GM12891 (cell line): ENCODE measurements around the gene LEUTX.
A peak's percentile ranks its signal among the peaks of the same experiment; 100 is the strongest.
"Not testable (repeated sequence)": the region's sequence is repeated elsewhere in the genome, so short reads cannot be mapped to it uniquely, and the experiment has no call there.

ENCODE experiments used
- DNase-seq: peaks from one replicate; pipeline ENCODE4 v3.0.0; 2011; ENCODE audit warnings: low spot score; ENCODE audit not compliant: insufficient read length
- FAIRE-seq: peaks from 2 replicates; lab custom pipeline; 2011; peaks lifted over from hg19 to GRCh38; lab: Jason Lieb, UNC
- PAX5 ChIP-seq: IDR thresholded peaks from 2 replicates; pipeline ENCODE4 v1.6.1; 2011; ENCODE audit warnings: low read length, moderate library complexity, mild to moderate bottlenecking; ENCODE audit not compliant: insufficient read depth, severe bottlenecking
- POLR2A ChIP-seq: IDR thresholded peaks from 2 replicates; pipeline ENCODE4 v1.6.1; 2011; ENCODE audit warnings: low read depth, low read length, control low read depth
- POLR2AphosphoS5 ChIP-seq: IDR thresholded peaks from 2 replicates; pipeline ENCODE4 v1.6.1; 2011; ENCODE audit warnings: low read depth, low read length, control low read depth
- POU2F2 ChIP-seq: IDR thresholded peaks from 2 replicates; pipeline ENCODE4 v1.6.1; 2011; ENCODE audit warnings: low read depth, mild to moderate bottlenecking, control low read depth, low read length, moderate library complexity
- SPI1 ChIP-seq: IDR thresholded peaks from 2 replicates; pipeline ENCODE4 v1.6.1; 2011; ENCODE audit warnings: low read depth, low read length, control low read depth
- TAF1 ChIP-seq: IDR thresholded peaks from 2 replicates; pipeline ENCODE4 v1.6.1; 2011; ENCODE audit warnings: low read depth, low read length, control low read depth

The LEUTX gene

DNA sequence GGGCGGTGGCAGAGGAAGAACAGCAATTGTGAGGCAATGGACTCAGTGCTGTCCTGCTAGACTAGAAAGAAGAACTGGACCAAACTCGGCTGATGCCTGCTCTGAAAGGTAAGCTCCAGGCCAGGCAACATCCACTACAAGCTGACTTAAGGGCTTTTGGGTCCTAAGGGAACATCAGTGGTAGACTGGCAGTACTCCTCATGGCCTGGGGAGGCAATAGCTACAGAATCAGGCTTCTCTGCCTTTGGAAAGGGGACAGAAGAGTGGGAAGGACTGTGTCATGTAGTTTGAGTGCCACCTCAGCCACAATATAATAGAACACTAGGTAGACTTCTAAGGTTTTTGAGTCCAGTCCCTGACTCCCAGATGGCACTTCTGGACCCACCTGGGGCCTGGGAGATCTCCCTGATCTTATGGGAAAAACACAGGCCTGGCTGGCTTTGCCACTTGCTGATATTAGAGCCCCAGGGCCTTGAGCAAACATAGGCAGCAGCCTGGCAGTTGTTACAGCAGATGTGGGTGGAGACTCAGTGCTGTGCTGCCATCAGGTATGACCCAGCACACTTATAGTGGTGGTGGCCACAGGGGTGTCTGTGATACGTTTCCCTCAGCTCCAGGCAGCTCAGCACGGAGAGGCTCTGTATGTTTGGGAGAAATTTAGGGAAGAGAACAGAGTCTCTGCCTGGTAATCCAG is 31.7 kb upstream of the LEUTX start:
- FAIRE-seq (peak; percentile 13), DNase-seq (no peak)

DNA sequence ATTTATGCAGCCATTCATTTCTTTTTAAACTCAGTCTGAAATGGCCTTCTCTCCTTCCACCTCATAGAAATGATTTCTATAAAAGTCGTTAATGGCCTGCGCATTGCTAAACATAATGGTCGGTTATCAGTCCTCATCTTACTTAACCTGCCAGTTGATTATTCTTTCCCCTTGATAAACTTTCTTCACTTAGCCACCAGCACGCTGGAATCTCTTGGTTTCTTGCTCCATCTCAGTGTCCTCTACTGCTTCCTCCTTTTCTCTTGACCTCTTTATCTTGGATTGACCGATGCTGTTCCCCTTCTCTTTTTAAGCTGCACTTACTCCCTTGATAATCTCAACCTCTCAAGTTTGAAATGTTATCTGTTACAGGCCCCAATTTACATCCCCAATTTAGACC is 28.7 kb upstream of the LEUTX start:
- DNase-seq: no peak
- FAIRE-seq: no peak
- TF ChIP-seq TAF1 (no peak), POLR2AphosphoS5 (no peak), POLR2A (no peak), PAX5 (no peak), POU2F2 (no peak), SPI1 (no peak)

More for the DNA sequence above, 31.7 kb upstream of the LEUTX start:
- TF ChIP-seq POU2F2 (no peak), SPI1 (no peak), POLR2AphosphoS5 (no peak), POLR2A (no peak), PAX5 (no peak), TAF1 (no peak)

DNA sequence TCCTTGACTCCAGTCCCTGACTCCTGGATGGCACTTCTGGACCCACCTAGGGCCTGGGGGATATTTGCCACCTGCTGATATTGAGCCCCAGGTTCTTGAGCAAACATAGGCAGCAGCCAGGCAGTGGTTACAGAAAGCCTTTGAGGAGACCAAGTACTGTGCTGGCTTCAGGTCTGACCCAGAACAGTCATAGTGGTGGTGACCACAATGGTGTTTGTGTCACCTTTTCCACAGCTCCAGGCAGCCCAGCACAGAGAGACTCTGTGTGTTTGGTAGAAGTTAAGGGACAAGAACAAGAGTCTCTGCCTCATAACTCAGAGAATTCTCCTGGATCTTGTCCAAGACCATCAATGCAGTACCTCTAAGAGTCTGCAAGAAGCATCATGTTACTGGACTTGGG is 26.3 kb upstream of the LEUTX start:
- TF ChIP-seq PAX5 (no peak), POLR2A (no peak), TAF1 (no peak), SPI1 (no peak), POLR2AphosphoS5 (no peak), POU2F2 (no peak)
- peak; percentile 5 for FAIRE-seq
- DNase-seq: no peak

DNA sequence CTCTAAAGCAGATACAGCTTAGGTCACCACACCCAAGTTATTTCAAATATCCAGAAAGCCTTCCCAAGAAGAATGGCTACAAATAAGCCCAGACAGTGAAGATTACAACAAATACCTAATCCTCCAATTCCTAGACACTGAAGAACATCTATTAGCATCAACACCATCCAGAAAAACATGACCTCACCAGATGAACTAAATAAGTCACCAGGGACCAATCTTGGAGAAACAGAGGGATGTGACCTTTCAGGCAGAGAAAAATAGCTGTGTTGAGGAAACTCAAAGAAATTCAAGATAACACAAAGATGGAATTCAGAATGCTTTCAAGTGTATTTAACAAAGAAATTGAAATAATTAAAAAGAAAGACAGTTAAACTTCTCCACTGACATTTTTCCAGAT is 25.9 kb upstream of the LEUTX start:
- TF ChIP-seq PAX5 (no peak), TAF1 (no peak), SPI1 (no peak), POLR2A (no peak), POLR2AphosphoS5 (no peak), POU2F2 (no peak)
- DNase-seq (no peak), FAIRE-seq (no peak)

DNA sequence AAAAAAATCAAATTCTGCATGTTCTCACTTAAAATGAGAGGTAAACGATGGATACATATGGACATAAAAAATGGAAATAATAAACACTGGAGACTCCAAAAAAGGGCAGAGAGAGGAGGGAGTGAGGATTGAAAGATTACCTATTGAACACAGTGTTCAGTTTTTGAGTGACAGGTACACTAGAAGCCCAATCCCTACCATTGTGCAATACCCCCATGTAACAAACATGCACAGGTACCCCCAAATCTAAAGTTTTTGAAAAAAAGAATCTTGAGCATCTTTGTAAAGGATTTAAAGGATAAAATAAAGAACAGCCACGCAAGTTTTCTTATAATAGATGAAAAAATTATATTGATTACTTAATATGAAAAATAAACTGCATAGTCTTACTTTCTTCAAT is 24.1 kb upstream of the LEUTX start:
- no peak for DNase-seq
- no peak for TF ChIP-seq SPI1
- TF ChIP-seq POLR2AphosphoS5: no peak
- TF ChIP-seq TAF1: no peak
- TF ChIP-seq POLR2A: no peak
- TF ChIP-seq POU2F2: no peak
- TF ChIP-seq PAX5: no peak
- no peak for FAIRE-seq

DNA sequence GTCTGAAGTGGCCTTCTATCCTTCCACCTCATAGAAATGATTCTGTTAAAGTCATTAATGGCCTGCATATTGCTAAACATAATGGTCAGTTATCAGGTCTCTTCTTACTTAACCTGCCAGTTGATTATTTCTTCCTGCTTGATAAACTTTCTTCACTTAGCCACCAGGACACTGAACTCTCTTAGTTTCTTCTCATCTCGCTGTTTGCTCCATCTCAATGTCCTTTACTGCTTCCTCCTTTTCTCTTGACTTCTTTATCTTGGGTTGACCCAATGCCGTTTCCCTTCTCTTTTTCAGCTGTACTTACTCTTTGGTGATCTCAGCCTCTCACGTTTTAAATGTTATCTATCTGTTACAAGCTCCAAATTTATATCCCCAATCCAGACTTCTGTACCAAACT is 23.7 kb upstream of the LEUTX start:
- DNase-seq: no peak
- peak; percentile 75 for FAIRE-seq
- no peak for TF ChIP-seq POLR2AphosphoS5
- no peak for TF ChIP-seq POLR2A
- TF ChIP-seq SPI1: no peak
- TF ChIP-seq PAX5: no peak
- no peak for TF ChIP-seq POU2F2
- TF ChIP-seq TAF1: no peak

DNA sequence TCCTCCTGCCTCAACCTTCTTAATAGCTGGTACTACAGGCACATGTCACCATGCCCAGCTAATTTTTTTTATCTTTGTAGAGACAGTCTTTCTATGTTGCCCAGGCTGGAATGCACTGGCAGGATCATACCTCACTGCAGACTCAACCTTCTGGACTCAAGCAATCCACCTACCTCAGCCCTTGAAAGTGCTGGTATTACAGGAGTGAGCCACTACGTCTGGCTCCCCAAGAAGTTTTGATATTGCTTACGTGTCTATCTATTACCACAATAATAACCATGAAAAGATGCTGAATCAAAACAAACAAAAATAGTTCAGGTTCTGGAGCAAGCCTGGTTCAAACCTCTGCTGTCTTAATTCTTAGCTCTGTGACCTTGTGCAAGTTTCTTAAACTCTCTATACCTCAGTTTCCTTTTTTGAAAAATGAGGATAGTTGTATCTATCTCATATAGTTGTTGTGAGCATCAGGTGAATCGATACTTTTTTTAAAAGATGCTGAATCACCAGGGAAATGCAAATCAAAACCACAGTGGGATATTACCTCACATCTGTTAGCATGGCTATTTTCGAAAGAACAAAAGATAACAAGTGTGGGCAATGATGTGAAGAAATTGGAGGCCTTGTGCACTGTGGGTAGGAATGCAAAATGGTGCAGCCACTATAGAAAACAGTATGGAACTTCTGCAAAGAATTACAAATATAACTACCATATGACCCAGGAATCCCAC is 19.0 kb upstream of the LEUTX start:
- peak; percentile 6; the same call in 1 of the 2 replicates for TF ChIP-seq TAF1
- TF ChIP-seq SPI1: no peak
- peak; percentile 77 for TF ChIP-seq POU2F2
- no peak for TF ChIP-seq POLR2A
- TF ChIP-seq PAX5: no peak
- no peak for TF ChIP-seq POLR2AphosphoS5

DNA sequence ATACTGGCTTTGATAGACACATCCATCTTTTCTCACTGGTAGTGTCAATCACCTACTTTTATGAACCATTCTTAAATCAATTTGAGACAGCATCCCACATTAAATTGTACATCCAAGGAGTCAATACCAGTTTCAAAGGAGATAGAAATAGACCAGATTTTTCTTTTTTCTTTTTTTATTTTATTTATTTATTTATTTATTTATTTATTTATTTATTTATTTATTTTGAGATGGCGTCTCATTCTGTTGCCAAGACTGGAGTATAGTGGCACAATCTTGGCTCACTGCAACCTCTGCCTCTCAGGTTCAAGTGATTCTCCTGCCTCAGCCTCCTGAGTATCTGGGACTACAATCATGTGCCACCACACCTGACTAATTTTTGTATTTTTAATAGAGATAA is 16.8 kb upstream of the LEUTX start:
- not testable (repeated sequence) for FAIRE-seq, DNase-seq

More for the DNA sequence above, 19.0 kb upstream of the LEUTX start:
- no peak for DNase-seq
- FAIRE-seq: peak; percentile 92

DNA sequence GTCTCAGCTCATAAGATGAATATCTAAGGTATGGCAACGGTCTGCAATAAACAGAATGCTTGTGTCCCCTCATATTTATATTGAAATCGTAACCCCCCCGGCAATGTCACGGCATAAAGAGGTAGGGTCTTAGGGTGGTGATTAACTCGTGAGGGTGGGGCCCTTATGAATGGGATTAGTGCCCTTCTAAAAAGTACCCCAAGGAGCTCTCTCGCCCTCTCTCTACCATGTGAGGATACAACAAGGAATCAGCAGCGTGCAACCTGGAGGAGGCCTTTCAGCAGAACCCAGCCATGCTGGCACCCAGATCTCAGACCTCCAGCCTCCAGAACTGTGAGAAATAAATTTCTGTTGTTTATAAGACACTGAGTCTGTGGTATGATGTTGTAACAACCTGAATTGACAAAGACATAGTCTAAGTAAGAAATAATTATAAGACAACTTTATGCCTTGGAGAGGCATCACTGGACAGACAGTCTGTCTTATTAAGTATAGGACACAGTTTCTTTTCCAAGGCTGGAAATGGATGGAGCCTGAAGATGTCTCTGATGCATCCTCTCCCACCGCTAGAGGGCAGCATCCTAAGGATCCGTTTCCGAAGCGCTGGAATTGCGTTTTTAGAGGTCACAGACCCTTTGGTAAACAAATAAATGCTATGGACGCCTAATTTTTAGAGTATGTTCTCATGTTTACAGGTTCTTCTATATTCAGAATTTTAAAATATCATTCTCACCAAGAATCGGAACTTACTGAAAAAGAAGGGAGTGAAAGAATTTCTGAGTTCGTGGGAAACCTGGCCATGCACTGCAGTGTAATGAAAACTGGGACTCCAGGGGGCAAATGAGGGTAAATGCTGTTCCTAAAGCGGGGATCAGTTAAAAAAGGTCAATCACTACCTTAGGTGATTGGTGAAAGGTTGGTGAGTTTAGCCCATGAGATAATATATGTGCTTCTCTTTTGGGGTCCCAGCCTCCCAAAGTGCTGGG is 13.3 kb upstream of the LEUTX start:
- FAIRE-seq (peak; percentile 5), DNase-seq (no peak)
- TF ChIP-seq POU2F2: no peak
- TF ChIP-seq TAF1: no peak
- TF ChIP-seq PAX5: no peak
- no peak for TF ChIP-seq POLR2AphosphoS5
- no peak for TF ChIP-seq POLR2A
